DLD1 (cell line): ENCODE results near the gene FTO.

Source experiments
- in situ Hi-C: cut with HindIII; loops from 2 replicates; pipeline ENCODE4 v1.10.0; 2017; ENCODE audit warnings: low sequenced_read_pairs

FTO gene

DNA sequence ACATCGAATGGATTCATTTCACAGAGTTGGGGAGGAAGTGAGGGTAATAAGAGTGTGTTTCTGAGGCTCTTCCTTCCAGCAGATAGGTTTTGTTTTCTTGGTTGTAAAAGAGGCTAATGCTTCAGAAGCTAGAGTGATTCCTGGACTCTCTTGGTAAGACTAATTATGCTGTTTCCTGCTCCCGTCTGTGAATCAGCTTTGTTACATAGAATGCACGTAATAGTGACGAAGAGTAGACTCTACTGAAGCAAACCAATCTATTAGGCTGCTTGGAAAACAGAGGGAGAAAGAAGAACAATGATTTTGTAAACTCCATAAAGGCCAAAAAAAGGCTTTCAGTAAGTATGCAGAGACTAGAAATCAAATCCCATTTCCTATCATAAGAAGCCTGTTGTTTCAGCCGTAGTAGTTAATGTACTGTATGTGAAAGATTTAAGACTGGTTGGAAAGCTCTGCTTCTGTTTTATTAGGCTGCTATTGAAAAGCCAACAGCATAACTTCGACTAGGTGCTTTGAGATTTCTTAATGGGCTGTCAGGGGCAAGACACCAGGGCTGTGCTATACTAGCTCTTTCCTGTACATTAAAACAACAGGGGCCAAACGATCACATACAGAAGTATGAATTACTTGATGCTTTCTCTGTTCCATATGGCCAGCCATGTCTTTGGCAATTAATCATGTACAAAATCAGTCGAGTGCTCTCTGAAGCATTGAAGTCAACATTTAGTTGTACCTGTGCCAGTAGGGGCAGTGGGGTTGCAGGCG is 219.0 kb downstream of the FTO start:
- in situ Hi-C loops = no loop called here

DNA sequence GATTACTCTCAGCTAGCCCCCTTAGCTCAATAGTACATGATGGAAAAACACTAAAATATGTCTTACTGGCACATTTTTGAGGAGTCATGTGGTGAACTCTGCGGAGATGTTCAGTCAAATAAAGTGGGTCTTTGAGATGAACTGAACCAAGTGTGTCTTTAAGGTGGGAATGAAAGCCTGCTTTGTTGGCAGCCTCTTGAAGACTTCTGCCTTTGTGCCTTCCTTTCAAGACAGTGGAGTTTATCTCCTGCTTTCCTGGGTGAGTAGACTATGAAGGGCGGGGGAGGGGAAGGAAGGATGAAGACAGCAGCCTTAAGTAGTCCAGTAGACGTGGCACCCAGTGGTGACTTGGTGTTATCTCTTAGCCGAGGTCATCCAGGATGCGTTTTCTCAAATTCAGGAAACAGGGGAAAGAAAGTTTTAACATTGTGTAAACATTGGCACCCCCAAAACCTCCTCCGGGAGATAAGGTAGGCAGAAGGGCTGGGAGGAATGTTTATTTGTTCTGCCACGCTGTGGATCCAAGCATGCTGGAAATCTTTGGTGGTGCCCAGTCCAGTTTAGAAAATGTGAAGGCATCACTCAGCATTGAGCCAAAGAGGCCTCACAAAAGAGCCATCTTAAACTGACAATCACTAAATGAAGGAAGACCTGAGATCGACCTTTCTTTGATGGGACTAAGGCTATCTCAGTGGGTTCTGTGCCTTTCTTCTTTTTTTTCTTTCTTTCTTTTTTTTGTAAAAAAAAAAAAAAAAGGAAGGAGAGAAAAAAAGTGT is 220.6 kb downstream of the FTO start:
- in situ Hi-C loops = no loop called here

DNA sequence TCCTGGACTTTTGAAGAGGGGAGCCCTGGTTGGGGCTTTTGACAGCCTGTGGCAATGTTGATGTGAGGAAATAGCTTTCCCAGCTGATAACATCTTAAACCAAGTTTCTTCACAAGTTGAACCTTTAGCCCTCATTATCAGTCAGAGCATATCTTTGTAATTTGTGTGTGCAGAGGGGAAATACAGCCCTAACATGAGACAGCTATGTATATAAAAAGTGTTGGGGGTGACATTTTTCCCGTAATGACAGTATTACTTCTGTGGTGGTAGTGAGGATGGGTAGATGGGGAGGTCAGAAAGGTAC is 221.1 kb downstream of the FTO start:
- in situ Hi-C loops = no loop called here

DNA sequence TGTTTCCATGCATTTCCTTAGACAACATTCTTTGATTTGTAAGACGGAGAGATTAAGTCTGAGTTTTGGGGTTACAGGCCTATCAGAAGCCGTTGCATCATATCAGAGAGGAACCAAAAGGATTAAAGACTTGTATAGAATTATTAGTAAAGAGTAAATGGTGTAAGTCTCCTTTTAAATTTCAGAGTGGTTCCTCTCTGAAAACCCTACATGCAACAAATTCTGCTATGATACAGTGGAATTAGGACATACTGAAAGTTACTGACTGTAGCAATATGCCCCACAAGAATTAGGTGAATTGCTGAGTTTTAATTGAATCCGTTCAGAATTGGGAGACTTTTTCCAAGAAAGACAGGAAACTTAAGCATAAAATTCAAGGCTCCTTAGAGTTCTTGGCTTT is 221.6 kb downstream of the FTO start:
- in situ Hi-C loops = no loop called here

GRCh38 chr16:53926209-53926608 is 222.3 kb downstream of the FTO start:
- in situ Hi-C loops = no loop called here

DNA sequence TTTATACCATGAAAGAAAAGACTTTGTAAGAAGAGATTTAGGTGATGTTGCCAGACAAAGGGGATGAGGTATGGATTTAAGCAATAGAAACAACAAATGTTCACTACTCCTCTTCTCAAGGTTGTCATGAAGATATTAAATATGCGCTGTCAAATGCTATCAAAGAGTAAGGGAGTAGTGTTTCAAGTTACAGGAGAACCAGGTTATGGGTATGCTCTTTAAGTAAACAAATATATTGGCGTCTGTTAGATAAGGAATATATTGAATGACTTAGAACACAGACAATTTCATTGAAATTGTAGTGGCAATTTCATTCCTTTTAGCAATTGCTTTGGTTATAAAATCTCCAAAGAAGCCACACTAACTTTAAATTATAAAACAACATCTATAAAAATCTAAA is 229.0 kb downstream of the FTO start:
- in situ Hi-C loops = no loop called here

DNA sequence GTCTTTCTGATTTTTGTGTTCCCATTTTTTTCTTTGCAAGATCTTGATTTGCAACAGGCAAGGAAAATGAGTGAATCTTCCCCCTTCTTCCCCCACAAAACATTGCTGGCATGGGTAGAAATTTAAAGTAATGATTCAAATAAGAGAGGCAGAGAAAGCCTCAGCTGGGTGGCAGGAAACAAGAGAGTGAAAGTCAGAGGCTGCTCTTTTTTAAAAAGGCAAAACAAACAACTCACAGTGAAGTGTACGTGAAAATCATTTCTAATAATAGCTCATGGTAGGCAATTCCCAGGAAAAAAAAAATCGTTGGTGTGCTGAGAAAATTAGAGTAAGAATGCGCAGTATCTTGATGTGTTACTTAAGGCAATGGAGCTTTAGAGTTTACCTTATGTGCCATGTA is 229.5 kb downstream of the FTO start:
- in situ Hi-C loops = no loop called here

- in situ Hi-C loops = no loop called here
These were observed 232.1 kb downstream of the FTO start for GRCh38 chr16:53936052-53936451.

GRCh38 chr16:53936529-53936928 is 232.6 kb downstream of the FTO start:
- in situ Hi-C loops = no loop called here

DNA sequence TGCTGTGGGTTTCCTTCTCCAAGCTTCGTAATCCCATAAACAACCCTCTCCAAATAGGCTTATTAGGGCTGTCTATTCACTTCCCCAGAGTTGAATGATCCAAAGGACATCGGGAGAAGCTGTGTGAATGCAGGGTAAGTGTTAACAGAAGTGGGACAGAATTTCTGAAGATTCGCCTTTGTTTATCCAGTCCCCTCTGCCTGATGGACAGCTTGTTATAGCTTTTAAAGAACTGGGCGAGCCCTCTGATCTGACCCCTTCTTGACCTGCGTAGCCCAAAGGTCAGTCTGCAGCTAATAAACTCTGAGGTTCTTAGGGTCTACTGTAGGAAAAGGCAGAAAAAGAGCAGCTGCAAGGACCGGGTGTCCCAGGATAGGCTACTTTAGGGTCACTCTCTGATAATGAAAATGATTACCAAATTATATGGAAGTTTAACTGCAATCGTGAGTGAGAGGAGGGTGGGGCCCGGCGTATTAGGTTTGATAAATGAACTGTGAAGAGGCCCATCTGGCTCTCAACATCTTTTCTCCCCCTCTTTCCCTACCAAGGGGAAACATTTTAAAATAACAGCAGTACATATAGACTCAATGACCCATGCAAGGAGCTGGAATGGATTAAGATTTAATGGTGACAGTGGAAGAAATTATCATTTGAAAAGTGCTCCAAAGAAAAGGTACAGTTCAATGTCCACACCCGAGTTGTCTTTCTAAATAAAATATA is 233.4 kb downstream of the FTO start:
- in situ Hi-C loops = no loop called here

DNA sequence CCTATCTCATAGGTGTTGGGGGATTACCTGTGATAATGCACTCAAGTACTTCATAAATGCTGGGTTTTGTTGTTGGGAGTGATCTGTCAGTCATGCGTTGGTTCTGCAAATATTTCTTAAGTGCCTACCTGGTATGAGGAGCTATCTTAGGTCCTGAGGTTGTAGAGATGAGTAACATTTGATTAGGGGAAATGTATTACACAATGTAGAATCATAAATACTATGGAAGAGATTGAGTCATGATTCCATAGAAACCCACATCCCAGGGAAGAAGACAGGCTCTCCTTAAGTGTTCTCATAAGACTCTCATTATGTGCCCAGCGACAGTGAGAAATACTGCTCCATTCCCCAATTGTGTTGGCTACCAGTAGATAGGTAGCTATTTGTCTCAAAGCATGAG is 240.1 kb downstream of the FTO start:
- in situ Hi-C loops = no loop called here

GRCh38 chr16:53945996-53946395 is 242.0 kb downstream of the FTO start:
- in situ Hi-C loops = no loop called here

DNA sequence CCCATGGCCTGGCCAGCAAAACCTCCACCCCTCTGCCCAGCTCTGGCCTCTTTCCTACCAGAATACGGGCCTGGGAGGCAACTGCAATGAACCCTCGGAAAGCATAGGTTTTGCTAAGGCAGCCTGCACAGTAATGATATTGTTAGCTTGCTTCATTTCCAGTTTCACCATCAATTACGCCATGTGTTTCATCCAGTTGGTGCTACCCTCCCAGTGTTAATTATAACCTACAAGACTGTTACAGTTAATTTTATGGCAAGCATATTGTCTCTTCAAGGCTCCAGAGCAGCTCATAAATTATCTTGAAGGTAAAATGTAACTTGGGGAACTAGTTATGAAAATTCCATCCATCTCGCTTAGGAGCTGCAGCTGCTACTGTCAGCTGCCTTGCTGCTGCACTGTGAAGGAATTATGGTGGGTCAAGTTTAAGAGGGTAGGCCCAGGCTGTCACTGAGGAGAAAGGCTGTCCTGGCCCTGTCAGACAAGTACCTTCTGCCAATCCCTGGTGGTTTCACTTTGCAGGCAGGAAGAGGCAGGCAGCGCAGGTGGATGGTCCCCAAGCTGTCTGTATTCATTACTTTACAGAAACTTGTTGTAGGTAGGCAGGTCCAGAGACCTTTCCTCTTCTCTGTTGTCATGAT is 242.9 kb downstream of the FTO start:
- in situ Hi-C loops = no loop called here

DNA sequence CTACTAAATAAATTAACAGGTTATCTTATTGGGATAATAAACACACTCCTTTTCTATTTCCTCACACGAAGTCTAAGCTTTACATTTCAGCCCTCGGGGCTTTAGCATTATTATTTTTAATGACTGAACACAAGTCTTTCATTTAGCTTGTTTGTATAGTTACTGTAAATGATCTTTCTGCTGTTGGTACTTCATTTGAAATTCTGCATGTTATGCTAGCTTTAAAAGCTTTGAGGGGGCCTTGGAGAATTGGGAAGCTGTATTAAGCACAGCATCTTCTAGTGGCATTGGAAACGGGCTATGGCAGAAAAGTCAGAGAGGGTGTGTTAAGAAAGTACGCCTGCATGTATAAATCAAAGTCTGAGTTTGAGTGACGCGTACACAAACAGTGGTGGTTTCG is 243.7 kb downstream of the FTO start:
- in situ Hi-C loops = no loop called here

GRCh38 chr16:53948326-53948725 is 244.4 kb downstream of the FTO start:
- in situ Hi-C loops = no loop called here

DNA sequence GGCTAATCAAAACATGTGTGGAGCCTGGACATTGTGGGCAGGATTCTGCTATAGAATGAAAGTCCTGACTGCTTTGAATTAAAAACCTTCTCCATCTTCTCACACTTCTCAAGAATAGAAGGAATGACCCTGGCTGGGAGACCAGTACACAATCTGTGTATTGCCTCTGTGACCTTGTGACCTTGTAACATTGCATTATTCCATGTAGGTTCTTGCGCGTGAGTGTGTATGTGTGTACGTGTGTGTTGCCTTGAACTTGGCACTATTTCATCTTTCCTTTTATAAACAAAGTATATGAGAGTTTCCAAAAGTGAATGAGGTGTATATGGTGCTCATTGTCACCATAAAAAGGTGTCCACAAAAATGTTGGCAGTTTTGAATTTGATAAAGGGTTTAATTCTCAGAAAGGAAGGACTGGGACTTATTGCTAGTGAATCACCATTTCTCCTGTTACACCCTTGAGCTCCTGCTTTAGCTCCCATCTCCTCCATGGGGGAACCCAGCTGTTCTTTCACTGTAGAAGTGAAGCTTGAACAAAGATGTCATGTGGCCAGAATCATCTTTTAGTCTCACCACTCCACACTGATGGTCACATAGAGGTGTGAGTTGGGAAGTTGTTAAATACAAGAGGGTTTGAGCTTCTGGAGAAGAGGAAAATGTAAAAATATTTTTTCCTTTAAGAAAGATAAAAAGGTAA is 244.9 kb downstream of the FTO start:
- in situ Hi-C loops = no loop called here

- in situ Hi-C loops = no loop called here
These were observed 245.9 kb downstream of the FTO start for GRCh38 chr16:53949715-53950410.

DNA sequence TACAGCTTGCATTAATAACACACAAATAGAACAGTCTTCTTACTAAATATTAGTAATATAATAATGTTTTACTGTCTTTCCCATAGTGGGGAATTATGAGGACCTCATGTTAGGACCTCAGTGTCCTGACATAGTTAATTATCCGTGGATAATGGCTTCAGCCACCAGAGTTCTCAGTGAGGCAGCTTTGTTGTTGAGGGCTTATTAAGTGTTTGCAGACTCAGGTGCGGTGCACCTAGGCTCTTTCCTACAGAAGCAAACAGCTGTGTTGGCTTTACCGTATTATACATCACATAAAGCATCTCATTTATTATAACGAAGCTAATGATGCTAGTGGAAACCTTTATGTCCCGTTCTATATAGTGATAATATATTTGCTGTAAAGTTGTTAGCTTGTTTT is 246.7 kb downstream of the FTO start:
- in situ Hi-C loops = no loop called here

GRCh38 chr16:53952215-53953208 is 248.6 kb downstream of the FTO start:
- in situ Hi-C loops = no loop called here
